Stimulated activated CD4-positive, alpha-beta T cell treated with anti-CD3 and anti-CD28 coated beads, Interleukin-12 subunit alpha, Interleukin-12 subunit beta, amount 100 ng/mL, for 4 hours (primary cell): ENCODE results near the gene MLPH.
"Not testable (repeated sequence)": the region's sequence is repeated elsewhere in the genome, so short reads cannot be mapped to it uniquely, and the experiment has no call there.

ENCODE experiments used
- DNase-seq: peaks from one replicate; pipeline ENCODE4 v3.0.0-alpha.2; 2020

The MLPH gene

DNA sequence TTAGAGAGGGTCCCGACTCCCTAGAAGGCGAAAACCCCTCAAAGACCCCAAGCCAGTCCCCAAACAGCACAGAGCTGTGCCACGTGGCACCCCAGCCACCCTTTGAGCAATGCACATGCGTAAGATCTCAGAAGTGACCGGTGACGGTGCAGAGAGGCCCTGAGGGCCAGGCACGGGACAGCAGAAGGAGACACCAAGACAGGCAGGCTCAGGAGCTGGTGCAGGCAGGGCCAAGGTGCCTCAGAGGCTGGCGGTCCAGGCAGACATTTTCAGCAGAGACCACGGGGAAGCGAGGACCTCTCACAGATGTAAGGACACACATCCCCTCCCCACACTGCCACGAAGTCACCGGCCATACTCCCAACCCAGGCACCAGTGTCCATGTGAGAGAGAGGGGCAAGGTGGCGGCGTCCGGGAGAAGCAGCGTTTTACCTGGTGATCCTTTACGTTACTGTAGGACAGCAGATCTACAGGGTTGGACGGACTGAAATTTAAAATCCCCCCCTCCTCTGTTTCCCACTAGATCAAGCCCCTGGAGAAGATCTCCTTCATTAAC is 105.5 kb downstream of the MLPH start:
- no peak for DNase-seq

GRCh38 chr2:237593036-237593435 is 106.0 kb downstream of the MLPH start:
- no peak for DNase-seq

DNA sequence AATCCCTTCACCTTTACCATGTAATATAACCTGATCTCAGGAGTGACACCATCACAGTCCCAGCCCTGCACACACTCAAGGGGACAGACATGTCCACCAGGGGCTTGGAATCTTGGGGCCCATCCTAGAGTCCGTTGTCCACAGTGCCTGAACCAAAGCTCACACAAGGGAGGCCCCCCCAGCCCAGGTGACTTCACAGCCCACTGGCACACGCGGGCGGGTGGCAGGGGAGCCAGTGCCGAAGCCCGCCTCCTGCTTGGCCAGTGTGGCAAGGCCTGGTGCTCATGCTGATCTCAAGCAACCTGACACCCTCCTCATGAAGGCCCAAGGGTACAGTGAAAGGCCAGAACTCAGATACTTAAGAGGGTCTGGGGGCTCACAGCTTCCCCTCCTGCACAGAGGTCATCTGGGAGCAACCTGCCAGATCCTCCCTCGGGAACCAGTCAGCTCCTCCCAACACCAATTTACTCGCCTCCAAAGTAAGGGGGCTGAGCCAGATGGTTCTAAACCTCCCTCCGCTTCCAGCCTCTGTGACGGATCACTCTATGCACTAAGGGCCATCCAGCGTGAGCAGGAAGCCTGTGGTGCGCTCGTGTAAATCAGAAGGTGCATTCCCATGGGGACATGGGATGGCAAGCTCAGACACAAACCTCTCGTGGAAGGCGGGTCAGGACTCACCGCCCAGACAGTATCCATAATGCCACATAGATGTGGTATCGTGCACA is 106.7 kb downstream of the MLPH start:
- DNase-seq, result no peak

- no peak for DNase-seq
Observed at GRCh38 chr2:237594514-237594871, 107.4 kb downstream of the MLPH start.

DNA sequence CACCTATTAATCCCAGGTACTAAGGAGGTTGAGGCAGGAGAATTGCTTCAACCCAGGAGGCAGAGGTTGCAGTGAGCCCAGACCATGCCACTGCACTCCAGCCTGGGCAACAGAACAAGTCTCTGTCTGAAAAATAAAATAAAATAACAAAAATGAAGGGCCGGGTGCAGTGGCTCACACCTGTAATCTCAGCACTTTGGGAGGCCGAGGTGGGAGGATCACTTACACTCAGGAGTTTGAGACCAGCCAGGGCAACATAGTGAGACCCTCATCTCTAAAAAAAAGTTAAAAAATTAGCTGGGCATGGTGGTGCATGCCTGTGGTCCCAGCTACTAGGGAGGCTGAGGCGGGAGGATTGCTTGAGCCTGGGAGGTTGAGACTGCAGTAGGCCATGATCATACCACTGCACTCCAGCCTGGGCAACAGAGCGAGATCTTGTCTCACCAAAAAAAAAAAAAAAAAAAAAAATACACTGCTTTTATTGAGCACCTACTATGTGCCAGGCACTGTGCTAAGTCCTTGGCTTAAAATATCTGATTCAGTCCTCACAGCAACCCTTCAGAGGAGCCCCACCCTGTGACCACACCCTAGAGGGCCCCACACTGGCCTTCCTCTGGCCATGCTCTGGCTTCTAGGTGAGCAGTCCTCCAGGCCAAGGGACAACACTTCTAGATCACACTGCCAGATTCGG is 108.9 kb downstream of the MLPH start:
- not testable (repeated sequence) for DNase-seq

GRCh38 chr2:237596520-237597195 is 109.6 kb downstream of the MLPH start:
- no peak for DNase-seq

GRCh38 chr2:237597196-237598145 is 110.4 kb downstream of the MLPH start:
- no peak for DNase-seq

DNA sequence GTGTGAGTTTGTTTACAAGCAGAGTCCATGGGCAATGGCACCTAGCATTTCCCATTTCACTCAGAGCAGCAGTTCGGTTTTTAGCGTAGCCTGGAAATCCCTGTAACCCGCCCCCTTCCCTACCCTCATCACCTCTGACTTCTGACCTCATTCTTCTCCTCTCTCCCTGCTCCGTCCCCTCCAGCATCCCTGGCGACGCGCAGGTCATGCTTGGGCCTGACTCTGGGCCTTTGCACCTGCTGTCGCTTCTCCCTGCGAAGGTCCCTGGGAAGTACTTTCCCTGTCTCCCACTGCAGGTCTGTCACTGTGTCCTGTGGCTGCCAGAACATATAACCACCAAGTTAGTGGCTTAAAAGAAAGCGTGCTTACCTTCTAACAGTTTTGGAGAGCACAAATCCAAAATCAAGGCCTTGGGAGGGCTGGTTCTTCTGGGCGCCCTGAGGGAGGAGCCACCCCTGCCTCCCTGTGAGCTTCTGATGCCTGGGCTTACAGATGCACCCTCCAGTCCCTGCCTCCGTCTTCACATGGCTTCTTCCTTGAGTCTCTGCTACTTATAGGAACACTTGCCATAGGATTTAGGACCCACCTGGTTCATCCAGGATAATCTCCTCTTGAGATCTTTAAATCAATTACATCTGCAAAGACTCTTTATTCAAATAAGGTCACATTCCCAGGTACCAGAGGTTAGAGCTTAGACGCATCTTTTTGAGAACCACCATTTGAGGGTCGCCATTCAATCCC is 111.6 kb downstream of the MLPH start:
- DNase-seq, result no peak

- no peak for DNase-seq
Observed at GRCh38 chr2:237599465-237600110, 112.5 kb downstream of the MLPH start.

DNA sequence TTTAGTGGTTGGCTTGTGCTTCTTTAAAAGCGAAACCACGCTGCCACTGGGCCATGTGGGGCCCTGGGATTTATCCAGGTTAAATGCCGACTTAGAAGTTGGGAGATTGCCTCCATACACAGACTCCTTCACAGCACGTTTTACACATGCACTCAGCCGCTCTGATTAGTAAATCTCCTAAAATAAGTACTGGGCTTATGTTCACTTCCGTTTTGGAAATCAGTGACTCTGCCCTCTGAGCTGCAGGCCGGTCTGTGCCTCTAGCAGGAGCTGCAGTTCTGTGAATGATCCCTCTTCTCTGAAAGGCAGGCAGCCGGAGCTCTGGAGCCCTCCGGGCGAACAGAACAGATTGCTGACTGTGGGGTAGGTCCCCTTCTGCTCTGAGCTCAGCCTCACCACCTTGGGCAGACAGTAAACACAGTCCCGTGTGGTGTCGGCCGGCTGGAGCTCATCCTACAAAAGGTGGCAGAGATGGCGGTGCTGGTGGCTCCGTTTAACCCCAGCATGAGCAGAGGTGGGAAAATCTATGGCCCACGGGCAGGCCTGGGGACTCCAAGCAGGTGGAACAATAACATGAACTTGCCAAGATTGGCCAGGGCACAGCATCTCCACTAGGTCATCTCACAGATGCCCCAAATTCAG is 113.3 kb downstream of the MLPH start:
- DNase-seq, result no peak

DNA sequence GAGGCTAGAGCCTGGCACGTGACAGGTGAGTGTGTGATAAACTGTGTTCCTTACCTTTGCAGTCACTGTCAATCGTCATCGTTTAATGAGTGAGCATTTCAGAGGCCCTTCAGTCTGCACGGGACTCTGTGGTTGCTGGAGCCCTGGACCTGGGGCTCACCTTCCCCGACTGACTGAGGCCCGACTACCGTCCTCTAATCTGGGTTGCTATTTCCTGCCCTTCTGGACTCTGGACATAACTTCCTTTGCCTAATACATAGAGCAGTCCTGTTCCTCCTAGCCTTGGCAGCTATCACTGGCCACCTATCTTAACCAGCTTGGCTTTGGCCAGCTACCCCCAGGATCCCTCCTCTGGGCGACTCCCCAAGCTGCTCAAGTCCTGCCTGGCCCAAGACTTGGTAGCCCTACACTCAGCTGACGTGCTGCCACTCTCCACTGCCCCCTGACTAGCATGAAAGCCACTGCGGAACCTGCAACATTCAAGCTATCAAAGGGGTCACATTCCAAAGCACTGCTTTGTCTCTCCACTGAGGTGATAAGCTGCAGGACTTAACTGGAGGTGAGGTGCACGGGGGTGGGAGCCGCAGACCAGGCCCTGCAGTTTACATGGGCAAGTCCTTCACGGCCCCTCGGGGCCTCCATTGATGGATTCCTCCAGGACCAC is 114.5 kb downstream of the MLPH start:
- no peak for DNase-seq

DNA sequence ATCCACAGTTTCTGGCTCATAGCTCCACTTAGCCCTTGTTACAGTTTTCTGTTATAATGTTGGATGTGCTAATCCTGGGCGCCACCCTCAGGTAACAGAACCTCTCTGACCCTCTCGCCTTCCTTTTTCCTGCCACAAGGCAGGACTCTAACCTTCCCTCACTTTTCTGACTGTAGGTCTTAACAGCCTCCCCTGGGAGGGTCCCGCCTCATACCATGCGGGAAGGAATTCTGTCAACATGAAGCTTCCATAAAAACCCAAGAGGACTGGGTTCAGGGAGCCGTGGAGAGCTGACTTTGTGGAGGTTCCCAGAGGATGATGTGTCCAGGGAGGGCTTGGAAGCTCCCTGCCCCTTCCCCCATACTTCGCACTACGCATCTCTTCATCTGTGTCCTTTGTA is 115.4 kb downstream of the MLPH start:
- DNase-seq, result no peak

GRCh38 chr2:237603049-237603717 is 116.1 kb downstream of the MLPH start:
- DNase-seq, result no peak

- peak; percentile 19 for DNase-seq
Observed at GRCh38 chr2:237603718-237604362, 116.8 kb downstream of the MLPH start.

DNA sequence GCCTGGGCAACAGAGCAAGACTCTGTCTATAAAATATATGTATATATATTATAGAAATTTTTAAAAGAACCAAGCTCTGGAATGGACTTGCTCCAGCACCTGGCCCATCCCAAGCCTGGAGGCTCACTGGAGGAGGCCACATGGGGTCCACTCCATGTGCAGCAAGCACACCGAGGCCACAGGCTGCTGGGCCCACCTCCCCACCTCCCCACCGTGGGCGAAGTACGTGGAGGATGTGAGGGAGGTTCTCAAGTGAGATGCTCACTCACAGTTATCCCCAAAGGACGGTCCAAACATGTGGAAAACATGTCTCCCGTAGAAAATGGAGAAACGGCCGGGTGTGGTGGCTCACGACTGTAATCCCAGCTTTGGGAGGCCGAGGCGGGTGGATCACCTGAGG is 117.3 kb downstream of the MLPH start:
- DNase-seq, result no peak
